GM13976 (cell line): ENCODE results near the gene BTG1.

Experiments
- DNase-seq: peaks from one replicate; pipeline ENCODE4 v3.0.0; 2012; ENCODE audit warnings: low spot score
- CTCF ChIP-seq: IDR thresholded peaks from 2 replicates; pipeline ENCODE4 v1.5.1; 2012; ENCODE audit warnings: borderline replicate concordance, mild to moderate bottlenecking; ENCODE audit not compliant: insufficient read depth; ENCODE audit errors: extremely low read depth, missing control alignments, control extremely low read depth
- in situ Hi-C: fragments of 300-500 bp; cut with MboI; formaldehyde crosslinking; loops from one replicate; pipeline ENCODE4 v1.12.0; 2022; ENCODE audit warnings: low sequenced_read_pairs, mixed read lengths, inconsistent platforms; ENCODE audit not compliant: unreplicated experiment

The BTG1 gene

GRCh38 chr12:92110083-92110640 lies 35.5 kb downstream of the BTG1 start:
- in situ Hi-C loops = no loop called here
- TF ChIP-seq CTCF = no peak
- DNase-seq = no peak

GRCh38 chr12:92109613-92110012 lies 36.0 kb downstream of the BTG1 start:
- no peak for TF ChIP-seq CTCF
- DNase-seq = no peak
- in situ Hi-C loops = no loop called here

GRCh38 chr12:92108651-92109050 lies 37.0 kb downstream of the BTG1 start:
- in situ Hi-C loops = no loop called here
- no peak for DNase-seq

GRCh38 chr12:92107621-92108131 lies 38.0 kb downstream of the BTG1 start:
- no peak for DNase-seq

More at GRCh38 chr12:92108651-92109050, 37.0 kb downstream of the BTG1 start:
- no peak for TF ChIP-seq CTCF

GRCh38 chr12:92107094-92107493 lies 38.6 kb downstream of the BTG1 start:
- DNase-seq = no peak
- in situ Hi-C loops = no loop called here
- TF ChIP-seq CTCF = no peak

More at GRCh38 chr12:92107621-92108131, 38.0 kb downstream of the BTG1 start:
- in situ Hi-C loops = no loop called here
- no peak for TF ChIP-seq CTCF

GRCh38 chr12:92105676-92106075 lies 40.0 kb downstream of the BTG1 start:
- TF ChIP-seq CTCF = no peak
- DNase-seq = no peak
- in situ Hi-C loops = no loop called here
